GM19193 (cell line): ENCODE results near the gene CDA.

ENCODE experiments used
- POLR2A ChIP-seq: IDR thresholded peaks from 4 replicates; pipeline ENCODE4 v1.6.1; 2011; ENCODE audit not compliant: insufficient read depth, insufficient read length; ENCODE audit errors: extremely low read depth

CDA gene

GRCh38 chr1:20575541-20576336 is 13.2 kb upstream of the CDA start:
- TF ChIP-seq POLR2A = no peak

- no peak for TF ChIP-seq POLR2A
These were observed 10.8 kb upstream of the CDA start for GRCh38 chr1:20578062-20578461.

GRCh38 chr1:20578721-20579395 is 10.0 kb upstream of the CDA start:
- TF ChIP-seq POLR2A = no peak

GRCh38 chr1:20584890-20585289 is 4.0 kb upstream of the CDA start:
- no peak for TF ChIP-seq POLR2A

GRCh38 chr1:20586953-20587660 is 1.8 kb upstream of the CDA start:
- no peak for TF ChIP-seq POLR2A

GRCh38 chr1:20587661-20588053 is 1.2 kb upstream of the CDA start:
- no peak for TF ChIP-seq POLR2A

- TF ChIP-seq POLR2A = no peak
These were observed 708 bp downstream of the CDA start for GRCh38 chr1:20589331-20590278.

- TF ChIP-seq POLR2A = no peak
These were observed 1.4 kb downstream of the CDA start for GRCh38 chr1:20590306-20590777.

- TF ChIP-seq POLR2A = no peak
These were observed 4.9 kb downstream of the CDA start for GRCh38 chr1:20593756-20594155.

- no peak for TF ChIP-seq POLR2A
These were observed 5.8 kb downstream of the CDA start for GRCh38 chr1:20594746-20595145.

GRCh38 chr1:20596106-20596505 is 7.2 kb downstream of the CDA start:
- TF ChIP-seq POLR2A = no peak

GRCh38 chr1:20597650-20598049 is 8.8 kb downstream of the CDA start:
- no peak for TF ChIP-seq POLR2A

- TF ChIP-seq POLR2A = no peak
These were observed 11.3 kb downstream of the CDA start for GRCh38 chr1:20600156-20600555.

- no peak for TF ChIP-seq POLR2A
These were observed 12.4 kb downstream of the CDA start for GRCh38 chr1:20601129-20601825.
